Measurements from ENCODE around the gene ARAP3. TPM values are rescaled to one million over a fixed set of nuclear protein-coding genes. Genes with fewer than 3 reads are reported as not detected.

The ARAP3 gene
- total RNA-seq, 1 experiment from 2014 or later = 27.6 TPM

- Mint-ChIP-seq H3K9me3 (no peaks in the 10 kb centered on the region; a peak in 1 of 5 replicates), H3K27me3 (ENCODE audit: low read depth) (peaks cover 2% of the 10 kb centered on the region), H3K4me3 (no peak overlapping the region), H3K4me1 (peaks cover 20 to 26% of the 10 kb centered on the region in 2 experiments), H3K27ac (no peak overlapping the region), H3K36me3 (ENCODE audit: insufficient read depth in 1 of 3, low read depth in 3 of 3) (peaks cover 17 to 27% (median 24%) of the 10 kb centered on the region in 3 experiments; a peak in 6 of 7 replicates)
- Histone ChIP-seq H2BK12ac (ENCODE audit: insufficient read length, low read depth, low read length) (no peak overlapping the region), H2BK15ac (ENCODE audit: low read depth, low read length) (no peak overlapping the region), H3T11ph (ENCODE audit: low read length) (no peak overlapping the region), H2BK120ac (ENCODE audit: low read depth, low read length, poor library complexity, severe bottlenecking) (no peak overlapping the region), H3K4me2 (ENCODE audit: insufficient read depth, insufficient read length, low read length) (no peak overlapping the region), H3K9me3 (ENCODE audit: control insufficient read depth, low read depth, low read length) (no peaks in the 10 kb centered on the region), H2AFZ (ENCODE audit: low read length) (no peak overlapping the region), H3K27ac (ENCODE audit: insufficient read length, low read depth, low read length) (no peak overlapping the region), H3K23ac (ENCODE audit: insufficient read length, low read depth, low read length) (no peak overlapping the region), H3K4ac (ENCODE audit: low read depth, low read length) (no peak overlapping the region), H3K18ac (ENCODE audit: insufficient read length, low read depth, low read length) (no peak overlapping the region), H3K79me1 (ENCODE audit: insufficient read depth, low read depth, low read length, poor library complexity, severe bottlenecking) (peaks cover 3% of the 10 kb centered on the region), H4K20me1 (ENCODE audit: control insufficient read depth, insufficient read depth, insufficient read length) (no peaks in the 10 kb centered on the region), H4K91ac (ENCODE audit: insufficient read length, low read depth, low read length) (no peak overlapping the region), H3K56ac (ENCODE audit: insufficient read length, low read depth, low read length) (no peak overlapping the region), H3K14ac (ENCODE audit: insufficient read depth, low read length) (no peak overlapping the region), H3K27me3 (ENCODE audit: insufficient read depth, low read length) (no peaks in the 10 kb centered on the region), H3K9ac (ENCODE audit: extremely low read depth, insufficient read length, low read length) (no peak overlapping the region), H2BK20ac (ENCODE audit: low read depth, low read length, poor library complexity, severe bottlenecking) (no peak overlapping the region), H3K79me2 (ENCODE audit: insufficient read depth, low read length) (peaks cover 10% of the 10 kb centered on the region; the same call in 1 of the 2 replicates), H4K8ac (replicated peaks; ENCODE audit: insufficient read length, low read depth, low read length) (no peak overlapping the region), H3K23me2 (ENCODE audit: insufficient read length, low read depth, low read length, poor library complexity, severe bottlenecking) (peaks cover 14% of the 10 kb centered on the region), H3K4me1 (ENCODE audit: insufficient read depth, low read length) (peaks cover 4% of the 10 kb centered on the region; the same call in 1 of the 2 replicates), H4K5ac (ENCODE audit: insufficient read length, low read depth, low read length) (no peak overlapping the region), H2BK5ac (ENCODE audit: insufficient read length, low read length) (no peak overlapping the region), H2AK5ac (ENCODE audit: insufficient read length, low read length) (no peak overlapping the region)
- DNase-seq = no peak
- TF ChIP-seq, protein P1, sequence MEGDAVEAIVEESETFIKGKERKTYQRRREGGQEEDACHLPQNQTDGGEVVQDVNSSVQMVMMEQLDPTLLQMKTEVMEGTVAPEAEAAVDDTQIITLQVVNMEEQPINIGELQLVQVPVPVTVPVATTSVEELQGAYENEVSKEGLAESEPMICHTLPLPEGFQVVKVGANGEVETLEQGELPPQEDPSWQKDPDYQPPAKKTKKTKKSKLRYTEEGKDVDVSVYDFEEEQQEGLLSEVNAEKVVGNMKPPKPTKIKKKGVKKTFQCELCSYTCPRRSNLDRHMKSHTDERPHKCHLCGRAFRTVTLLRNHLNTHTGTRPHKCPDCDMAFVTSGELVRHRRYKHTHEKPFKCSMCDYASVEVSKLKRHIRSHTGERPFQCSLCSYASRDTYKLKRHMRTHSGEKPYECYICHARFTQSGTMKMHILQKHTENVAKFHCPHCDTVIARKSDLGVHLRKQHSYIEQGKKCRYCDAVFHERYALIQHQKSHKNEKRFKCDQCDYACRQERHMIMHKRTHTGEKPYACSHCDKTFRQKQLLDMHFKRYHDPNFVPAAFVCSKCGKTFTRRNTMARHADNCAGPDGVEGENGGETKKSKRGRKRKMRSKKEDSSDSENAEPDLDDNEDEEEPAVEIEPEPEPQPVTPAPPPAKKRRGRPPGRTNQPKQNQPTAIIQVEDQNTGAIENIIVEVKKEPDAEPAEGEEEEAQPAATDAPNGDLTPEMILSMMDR (conservative IDR thresholded peaks at IDR 0.05) = no peak
- WGBS (ENCODE audit: extremely low coverage, insufficient read length, low lambda C conversion rate) = no CpG with 5 or more reads among the region's 3 CpGs
Observed at GRCh38 chr5:141640051-141640415, 42.0 kb downstream of the ARAP3 start.

Data from H9 (cell line).